SK-MEL-5 (cell line): ENCODE results near the gene LRP6. TPM values are rescaled to one million over a fixed set of nuclear protein-coding genes. Genes with fewer than 3 reads are reported as not detected.
"Not testable (repeated sequence)": the region's sequence is repeated elsewhere in the genome, so short reads cannot be mapped to it uniquely, and the experiment has no call there.

ENCODE experiments used
- DNase-seq: peaks from one replicate; pipeline ENCODE4 v3.0.0-alpha.2; 2016; ENCODE audit warnings: low read depth, low spot score
- in situ Hi-C: cut with HindIII; loops from 2 replicates; pipeline ENCODE4 v1.10.0; 2016; ENCODE audit warnings: low sequenced_read_pairs, high pct_unique_total_duplicates, low pct_unique_long_range_greater_than_20kb
- total RNA-seq: library from RNA; depleted of rRNA; stranded (reverse); fragments of >200 nt; shearing (Covaris generic); gene quantifications from 2 replicates; pipeline ENCODE4 v1.2.3, GENCODE V29; 2014

The LRP6 gene
- total RNA-seq, 1 experiment from 2014 or later: 38.1 TPM

- DNase-seq: no peak
- in situ Hi-C loops: no loop called here
Observed at GRCh38 chr12:12158858-12159257, 108.0 kb downstream of the LRP6 start.

DNA sequence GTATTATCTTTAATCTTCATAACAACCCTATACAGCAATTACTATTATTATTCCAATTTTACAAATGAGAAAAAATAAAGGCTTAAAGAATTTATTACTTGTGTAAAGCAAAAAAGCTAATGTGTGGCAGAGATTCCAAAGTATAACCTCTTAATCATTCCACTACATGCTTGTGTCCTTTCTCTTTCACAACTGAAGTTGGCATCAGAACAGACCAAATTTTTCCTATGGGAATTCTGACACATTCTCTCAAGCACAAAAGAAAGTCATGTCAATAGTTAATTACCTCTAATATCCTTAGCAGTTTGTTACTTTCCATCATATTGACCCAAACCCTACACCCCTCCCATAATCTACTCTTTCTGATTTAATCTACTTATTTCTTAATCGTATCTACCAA is 109.4 kb downstream of the LRP6 start:
- DNase-seq: no peak
- in situ Hi-C loops: no loop called here

GRCh38 chr12:12156828-12157227 is 110.0 kb downstream of the LRP6 start:
- in situ Hi-C loops: no loop called here
- no peak for DNase-seq

DNA sequence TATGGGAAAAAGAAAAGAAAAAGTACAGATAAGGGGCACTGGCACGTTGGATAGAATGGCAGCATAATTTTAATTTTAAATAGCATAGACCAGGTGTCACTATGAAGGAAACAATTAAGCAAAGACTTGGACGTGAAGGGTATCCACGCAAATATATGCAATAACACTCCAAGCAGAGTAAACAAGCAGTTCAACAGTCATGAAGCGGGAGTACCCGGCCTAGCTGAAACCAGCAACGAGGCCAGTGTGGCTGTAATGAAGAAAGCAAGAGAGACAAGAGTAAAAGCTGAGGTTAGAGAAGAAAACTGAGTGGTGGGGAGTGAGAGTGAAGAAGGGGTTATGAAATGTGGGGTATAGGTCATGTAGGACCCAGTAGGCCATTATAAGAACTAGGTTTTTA is 110.7 kb downstream of the LRP6 start:
- in situ Hi-C loops: no loop called here
- no peak for DNase-seq

DNA sequence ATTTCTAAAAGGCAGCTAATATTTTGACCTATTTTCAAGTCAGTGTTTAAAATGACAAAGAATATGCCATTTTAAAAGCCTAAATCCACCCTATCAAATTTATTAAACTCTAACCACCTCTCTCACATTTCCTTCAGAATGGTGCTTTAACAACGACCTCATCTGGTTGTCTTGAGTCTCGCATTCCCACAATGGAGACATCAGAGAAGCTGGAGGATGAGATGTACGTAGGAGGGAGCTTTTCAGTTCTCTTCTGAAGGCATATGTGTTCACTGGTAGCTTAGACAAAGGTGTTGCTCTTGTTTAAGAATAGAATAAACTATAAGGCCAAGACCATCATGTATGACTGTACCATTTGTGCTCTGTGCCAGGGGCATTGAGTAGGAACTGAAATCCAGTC is 113.2 kb downstream of the LRP6 start:
- peak; percentile 64 for DNase-seq
- in situ Hi-C loops: no loop called here

DNA sequence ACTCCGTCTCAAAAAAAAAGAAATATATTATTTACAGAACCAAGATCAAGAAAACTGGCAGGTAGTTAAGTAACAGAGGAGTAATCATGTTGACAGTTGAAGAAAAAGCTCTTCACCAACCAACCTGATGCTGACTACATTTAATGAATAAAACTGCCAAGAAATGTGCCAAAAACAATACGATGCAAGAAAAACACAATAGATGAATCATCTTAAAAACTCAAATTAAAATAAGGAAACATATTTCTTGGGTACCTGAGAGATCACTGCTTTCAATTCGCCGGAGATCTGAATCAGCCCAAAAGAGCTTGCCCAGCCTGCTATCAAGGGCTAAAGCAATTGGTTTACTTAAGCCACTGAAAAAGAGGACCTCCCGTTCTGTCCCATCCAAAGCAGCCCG is 119.7 kb downstream of the LRP6 start:
- in situ Hi-C loops: no loop called here
- DNase-seq: no peak

DNA sequence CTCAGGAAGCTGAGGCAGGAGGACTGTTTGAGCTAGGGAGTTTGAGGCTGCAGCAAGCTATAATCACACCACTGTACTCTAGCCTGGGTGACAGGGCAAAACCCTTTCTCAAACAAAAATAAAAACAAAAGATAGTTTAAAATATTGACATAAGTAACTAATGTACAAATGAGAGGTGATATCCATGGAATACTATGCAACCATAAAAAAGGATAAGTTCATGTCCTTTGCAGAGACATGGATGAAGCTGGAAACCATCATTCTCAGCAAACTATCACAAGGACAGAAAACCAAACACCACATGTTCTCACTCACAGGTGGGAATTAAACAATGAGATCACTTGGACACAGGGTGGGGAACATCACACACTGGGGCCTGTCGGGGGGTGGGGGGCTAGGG is 122.3 kb downstream of the LRP6 start:
- in situ Hi-C loops, DNase-seq: not testable (repeated sequence)

DNA sequence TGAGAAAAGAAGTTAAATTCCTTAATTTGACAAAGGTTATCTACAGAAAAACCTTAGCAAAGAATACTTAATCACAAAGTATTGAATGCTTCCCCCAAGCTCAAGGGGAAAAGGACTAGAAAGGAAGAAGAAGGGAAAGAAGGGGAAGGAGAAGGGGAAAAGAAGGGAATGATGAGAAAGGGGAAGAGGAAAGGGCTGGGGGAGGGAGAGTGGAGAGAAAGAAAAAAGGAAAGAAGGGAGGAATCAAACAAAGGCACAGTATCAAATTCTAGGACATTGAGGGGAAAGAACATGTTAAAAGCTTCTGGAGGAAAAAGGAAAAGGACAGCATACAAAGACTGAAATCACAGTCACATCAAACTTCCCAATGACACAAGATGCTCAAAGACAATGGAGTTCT is 125.8 kb downstream of the LRP6 start:
- no peak for DNase-seq
- in situ Hi-C loops: no loop called here

DNA sequence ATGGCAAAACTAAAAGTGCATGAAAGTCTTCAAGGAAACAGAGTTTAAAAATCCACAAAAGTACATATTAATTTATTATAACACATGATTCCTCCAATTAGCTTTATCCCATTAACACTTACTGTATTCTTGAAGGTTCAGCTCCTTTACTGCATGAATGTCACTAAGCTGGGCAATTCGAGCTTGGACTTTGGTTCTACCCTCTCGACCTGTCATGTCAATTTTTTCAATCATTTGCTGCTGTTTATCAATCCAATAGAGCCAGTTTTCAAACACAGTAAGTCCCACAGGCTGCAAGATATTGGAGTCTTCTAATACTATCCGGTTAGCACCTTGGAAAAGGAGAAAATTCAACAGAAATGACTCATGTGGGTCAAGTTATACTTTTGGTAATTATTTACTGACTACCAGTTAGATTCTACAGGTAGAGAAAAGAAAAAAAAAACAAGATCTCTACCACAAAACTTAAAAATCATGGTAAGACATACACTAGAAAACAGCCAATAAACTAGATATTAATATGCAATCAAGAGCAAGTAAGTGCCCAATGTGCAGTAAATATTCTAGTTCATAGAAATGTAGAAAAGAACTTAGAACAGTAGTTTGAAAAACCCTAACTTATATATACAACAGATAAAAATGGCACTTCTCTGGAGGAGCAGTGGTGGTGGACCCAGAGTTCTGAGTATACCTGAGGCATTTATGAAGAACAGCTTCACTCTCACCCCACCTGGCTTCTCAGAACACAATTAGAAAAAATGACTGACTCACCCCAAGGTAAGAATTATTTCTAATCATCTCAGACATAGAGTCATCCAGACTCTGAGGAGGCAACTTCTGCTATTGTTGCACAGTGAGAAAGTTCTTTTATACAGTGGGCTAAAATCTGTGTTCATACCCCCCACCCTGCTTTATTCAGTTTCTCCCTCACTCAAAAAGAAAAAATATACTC is 128.4 kb downstream of the LRP6 start:
- in situ Hi-C loops: no loop called here

DNA sequence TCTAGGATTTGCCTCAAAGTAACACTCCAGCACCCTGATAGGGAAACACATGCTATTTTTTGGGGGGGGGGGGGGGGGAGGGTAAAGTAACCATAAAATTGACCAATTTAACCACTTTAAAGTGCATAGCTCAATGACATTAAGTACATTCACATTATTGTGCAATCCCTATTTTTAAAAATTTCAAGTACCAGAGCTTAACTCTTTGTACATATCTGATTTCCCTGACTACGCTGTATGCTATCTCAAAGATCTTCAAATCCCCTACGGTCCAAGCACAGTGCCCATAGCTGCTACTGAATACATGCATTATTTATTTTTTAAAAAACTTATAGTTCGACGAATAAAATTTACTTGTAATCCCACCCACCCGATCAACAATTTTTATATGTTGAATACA is 133.1 kb downstream of the LRP6 start:
- DNase-seq: no peak

More for the DNA sequence above, 128.4 kb downstream of the LRP6 start:
- no peak for DNase-seq

DNA sequence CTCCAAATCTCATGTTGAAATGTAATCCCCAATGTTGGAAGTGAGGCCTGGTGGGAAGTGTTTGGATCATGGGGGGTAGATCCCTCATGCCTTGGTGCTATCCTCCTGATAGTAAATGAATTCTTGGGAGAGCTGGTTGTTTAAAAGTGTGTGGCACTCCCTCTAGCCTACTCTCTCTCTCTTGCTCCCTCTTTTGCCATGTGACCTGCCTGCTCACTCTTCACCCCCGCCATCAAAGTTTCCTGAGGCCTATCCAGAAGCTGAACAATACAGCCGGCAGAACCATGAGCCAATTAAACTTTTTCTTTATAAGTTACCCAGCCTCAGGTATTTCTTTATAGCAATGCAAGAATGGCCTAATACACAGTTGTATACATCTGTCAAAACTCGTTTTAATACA is 133.6 kb downstream of the LRP6 start:
- no peak for DNase-seq
- in situ Hi-C loops: no loop called here

More for the DNA sequence above, 133.1 kb downstream of the LRP6 start:
- in situ Hi-C loops: no loop called here

GRCh38 chr12:12128670-12129069 is 138.2 kb downstream of the LRP6 start:
- DNase-seq: no peak
- in situ Hi-C loops: no loop called here

- no peak for DNase-seq
- in situ Hi-C loops: no loop called here
Observed at GRCh38 chr12:12127304-12127703, 139.5 kb downstream of the LRP6 start.

DNA sequence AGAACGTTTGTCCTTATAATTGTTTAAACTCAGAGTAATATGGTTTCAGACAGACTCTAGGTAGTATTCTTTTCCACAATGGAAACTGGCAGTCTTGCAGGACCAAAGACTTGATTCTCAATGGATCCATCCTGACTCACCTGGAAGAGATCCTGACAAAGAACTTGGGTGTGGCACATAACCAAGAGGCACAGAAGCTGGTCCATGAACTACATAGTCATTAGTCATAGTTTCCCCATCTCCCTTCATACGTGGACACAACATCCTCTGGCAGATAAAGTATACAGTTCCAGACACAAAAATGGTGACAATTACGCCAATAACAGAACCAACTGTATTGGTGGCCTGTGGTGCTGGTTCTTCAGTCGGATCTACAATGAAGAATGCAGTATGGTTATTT is 140.3 kb downstream of the LRP6 start:
- DNase-seq: no peak

GRCh38 chr12:12123036-12123604 is 143.7 kb downstream of the LRP6 start:
- in situ Hi-C loops: no loop called here

More for the DNA sequence above, 140.3 kb downstream of the LRP6 start:
- in situ Hi-C loops: no loop called here

GRCh38 chr12:12121061-12121460 is 145.8 kb downstream of the LRP6 start:
- in situ Hi-C loops: no loop called here
- DNase-seq: no peak

More at GRCh38 chr12:12123036-12123604, 143.7 kb downstream of the LRP6 start:
- no peak for DNase-seq

- in situ Hi-C loops: no loop called here
- DNase-seq: no peak
Observed at GRCh38 chr12:12116677-12117076, 150.2 kb downstream of the LRP6 start.

DNA sequence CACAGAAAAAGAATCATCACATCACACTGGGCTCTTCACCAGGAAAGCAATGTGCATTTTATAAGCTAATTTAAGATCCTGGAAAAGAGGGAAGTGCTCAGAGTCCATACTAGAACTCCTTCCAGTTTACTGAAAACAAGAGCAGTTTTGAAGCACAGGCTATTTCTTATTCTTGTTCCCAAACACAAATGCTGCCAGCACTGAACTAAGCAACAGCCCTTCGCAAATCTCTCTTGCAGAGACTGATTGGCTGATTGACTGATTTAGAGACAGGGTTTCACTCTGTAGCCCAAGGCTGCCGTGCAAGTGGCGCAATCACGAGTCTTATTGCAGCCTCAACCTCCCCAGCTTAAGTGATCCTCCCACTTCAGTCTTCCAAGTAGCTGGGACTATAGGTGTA is 151.3 kb downstream of the LRP6 start:
- DNase-seq: no peak
- in situ Hi-C loops: no loop called here
